Jurkat, Clone E6-1 (cell line): Measurements from ENCODE around the gene BCDIN3D.

ENCODE experiments used
- DNase-seq: peaks from one replicate; pipeline ENCODE4 v3.0.0-alpha.2; 2011; ENCODE audit warnings: low read depth, low spot score
- H3K4me3 ChIP-seq: 2 replicates; pipeline ENCODE4 v1.5.1; 2011; ENCODE audit warnings: mild to moderate bottlenecking, low read length, control low read depth, moderate library complexity

BCDIN3D gene

GRCh38 chr12:49789992-49790391, 52.9 kb downstream of the BCDIN3D start:
- H3K4me3 ChIP-seq = no peak overlapping the region
- no peak for DNase-seq

- H3K4me3 ChIP-seq = no peak overlapping the region
- DNase-seq = no peak
Observed at GRCh38 chr12:49787672-49788071, 55.2 kb downstream of the BCDIN3D start.
